NCI-H69 (cell line): ENCODE results near the gene SLC30A7.
"Not testable (repeated sequence)": the region's sequence is repeated elsewhere in the genome, so short reads cannot be mapped to it uniquely, and the experiment has no call there.

Source experiments
- DNase-seq: peaks from one replicate; lab custom pipeline; 2025; lab: John Stamatoyannopoulos, UW

Gene SLC30A7

DNA sequence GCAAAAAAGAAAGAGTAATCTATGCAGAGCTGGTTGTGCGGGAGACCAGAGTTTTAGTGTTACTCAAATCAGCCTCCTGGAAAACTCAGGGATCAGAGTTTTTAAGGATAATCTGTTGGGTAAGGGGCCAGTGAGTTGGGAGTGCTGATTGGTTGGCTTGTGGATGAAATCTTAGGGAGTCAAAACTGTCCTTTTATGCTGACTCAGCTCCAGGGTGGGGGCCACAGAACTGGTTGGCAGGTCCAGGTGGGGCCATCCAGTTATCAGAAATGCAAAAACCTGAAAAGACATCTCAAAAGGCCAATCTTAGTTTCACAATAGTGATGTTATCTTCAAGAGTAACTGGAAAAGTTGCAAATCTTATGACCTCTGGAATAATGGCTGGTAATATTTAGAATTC, 4.5 kb upstream of the SLC30A7 start:
- DNase-seq, result no peak

DNA sequence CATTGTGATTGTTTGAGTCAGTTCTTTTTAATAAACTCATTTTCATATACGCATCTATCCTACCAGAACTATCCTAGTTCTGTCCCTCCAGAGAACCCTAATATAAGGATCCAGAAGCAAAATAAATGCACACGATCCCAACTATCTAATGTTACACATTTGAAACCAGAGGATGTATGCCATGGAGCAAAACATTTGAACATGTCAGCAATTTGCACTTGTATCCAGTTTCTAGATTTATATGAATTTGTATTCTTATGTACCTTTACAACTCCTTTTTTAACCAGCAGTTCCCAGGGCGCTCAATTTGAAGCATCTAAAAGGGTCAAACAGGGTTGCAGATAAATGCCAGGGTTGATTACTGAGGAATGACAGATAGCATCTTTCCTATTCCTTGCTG, 3.3 kb upstream of the SLC30A7 start:
- no peak for DNase-seq

DNA sequence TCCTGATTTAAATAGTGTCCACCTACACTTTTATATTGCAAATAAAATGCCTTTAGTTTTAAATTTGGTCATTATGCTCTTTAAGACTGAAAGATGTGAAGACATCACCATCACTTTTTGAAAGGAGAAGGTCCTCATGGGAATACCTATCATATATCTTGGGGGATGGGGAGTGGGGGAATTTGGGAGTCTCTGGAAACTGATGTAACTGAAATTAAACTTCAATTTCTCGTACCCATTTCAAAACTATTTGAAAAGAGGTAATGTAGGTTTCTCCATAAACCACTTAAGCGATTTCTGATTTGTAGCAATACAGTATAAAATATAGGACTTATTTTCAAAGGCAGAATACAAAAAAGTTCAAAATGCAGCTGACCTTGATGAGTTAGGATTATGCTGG, 2.2 kb upstream of the SLC30A7 start:
- DNase-seq, result no peak

DNA sequence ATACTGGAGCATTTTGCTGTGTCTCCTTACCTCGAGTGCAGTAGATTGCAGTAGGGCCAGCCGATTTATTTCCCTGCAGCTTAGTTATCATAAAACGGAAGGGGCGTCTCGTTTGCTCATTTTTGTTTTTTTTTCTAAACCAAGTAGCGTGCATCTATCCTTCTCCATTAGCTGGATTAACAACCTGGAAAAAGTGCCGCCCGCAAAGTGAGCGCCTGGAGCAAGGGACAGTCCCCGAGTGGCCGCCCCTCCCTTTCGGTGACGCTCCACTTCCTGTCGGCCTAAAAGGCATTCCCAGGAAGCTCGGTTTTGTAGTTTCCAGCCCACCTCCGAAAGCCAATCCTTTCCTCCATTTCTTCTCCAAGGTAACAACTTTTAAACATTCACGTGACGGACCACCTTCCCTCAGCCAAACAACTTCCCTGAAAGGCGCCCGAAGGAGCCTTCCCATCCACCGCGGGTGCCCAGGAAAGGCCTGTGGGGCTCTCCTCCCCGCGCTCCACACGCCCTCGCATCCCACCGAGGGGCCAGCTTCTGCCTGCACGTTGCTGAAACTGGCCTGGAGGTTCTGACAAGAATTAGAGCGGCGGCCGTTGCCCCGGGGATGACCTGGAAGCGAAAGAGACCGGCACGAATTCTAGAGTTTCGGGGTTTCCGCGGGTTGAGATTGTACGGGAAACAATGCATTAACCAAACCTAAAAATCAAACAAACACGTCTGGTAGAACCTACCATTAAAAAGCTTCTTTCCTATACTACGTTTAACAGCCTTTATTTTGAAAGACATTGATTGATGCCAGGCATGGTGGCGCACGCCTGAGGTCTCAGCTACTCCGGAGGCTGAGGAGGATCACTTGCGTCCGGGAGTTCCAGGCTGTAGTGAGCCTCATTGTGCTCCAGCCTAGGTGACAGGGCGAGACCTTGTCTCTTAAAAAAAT, 1.0 kb upstream of the SLC30A7 start, which contains the start of gene EXTL2:
EXTL2 (minus strand) TSS at position 240 of the 937 bp plus-strand sequence. CDS start 6,085 bp downstream, outside the sequence.
- DNase-seq, result peak; percentile 94

DNA sequence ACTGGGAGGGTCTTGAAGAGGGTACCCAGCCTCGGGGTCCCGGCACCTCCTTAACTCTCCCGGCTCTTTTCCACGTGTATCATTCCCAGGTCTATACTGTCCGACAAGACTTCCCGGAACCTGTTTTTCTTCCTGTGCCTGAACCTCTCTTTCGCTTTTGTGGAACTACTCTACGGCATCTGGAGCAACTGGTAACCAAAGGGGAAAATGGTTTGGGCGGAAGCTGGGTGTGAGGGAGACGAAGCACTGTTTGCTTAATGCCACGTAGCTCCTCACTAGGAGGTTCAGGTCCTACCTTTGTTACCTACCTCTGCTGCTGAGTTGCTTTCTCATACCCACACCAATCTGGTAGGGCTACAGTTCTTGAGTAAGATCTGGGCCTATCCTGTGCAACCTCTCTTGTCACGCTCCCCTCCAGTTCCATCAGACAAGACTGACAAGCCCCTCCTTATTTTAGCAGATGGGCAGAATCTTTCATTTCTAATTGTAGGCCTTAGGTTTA, 642 bp downstream of the SLC30A7 start:
- peak; percentile 74 for DNase-seq

DNA sequence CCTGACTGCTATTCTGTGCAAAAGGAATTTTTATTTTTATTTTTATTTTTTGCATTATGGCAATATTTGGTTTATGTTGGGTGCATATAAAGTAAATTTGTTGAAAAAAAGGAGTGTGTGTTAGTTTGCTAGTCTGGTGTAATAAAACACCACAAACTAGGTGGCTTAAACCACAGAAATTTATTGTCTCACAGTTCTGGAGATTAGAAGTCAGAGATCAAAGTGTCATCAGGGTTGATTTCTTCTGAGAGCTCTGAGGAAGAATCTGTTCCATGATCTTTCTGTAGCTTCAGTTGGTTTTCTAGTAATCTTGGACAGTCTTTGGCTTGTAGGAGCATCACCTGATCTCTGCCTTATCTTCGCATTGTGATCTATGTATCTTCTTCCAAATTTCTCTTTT, 6.5 kb downstream of the SLC30A7 start:
- no peak for DNase-seq

DNA sequence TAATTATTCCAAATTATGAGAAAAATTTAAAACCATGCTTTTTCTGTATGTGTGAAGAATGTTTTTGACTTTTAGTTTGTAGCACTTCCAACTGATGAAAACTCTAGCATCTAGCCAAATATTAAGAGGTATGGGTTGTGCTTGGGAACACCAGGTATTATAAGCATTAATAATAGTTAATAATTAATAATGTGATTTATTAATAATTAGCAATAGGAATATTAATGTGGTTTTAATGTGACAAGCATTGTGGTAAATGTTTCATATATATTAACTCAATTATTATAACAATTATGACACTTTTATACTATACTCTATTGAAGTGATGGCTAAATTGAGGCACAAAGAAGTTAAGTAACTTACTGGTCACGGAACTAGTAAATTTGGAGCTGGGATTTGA, 7.9 kb downstream of the SLC30A7 start:
- no peak for DNase-seq

DNA sequence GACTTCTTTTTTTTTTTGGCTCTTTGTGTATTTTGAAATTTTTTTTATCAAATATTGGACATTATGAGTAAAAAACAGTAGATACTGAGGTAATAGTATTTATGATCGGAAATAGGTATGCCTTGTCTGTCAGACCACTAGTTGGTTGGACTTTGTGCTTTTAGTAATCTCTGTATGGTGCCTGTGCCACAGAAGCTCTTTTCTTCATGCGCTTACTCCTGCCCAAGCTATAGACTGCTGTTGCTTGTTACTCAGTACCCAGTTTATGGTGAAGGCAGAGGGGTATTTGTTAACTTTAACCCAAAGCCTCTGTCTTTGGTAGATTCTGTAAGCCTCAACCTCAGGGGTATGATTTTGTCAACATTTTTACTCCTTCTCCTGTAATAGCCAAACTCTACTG, 8.6 kb downstream of the SLC30A7 start:
- DNase-seq, result no peak

DNA sequence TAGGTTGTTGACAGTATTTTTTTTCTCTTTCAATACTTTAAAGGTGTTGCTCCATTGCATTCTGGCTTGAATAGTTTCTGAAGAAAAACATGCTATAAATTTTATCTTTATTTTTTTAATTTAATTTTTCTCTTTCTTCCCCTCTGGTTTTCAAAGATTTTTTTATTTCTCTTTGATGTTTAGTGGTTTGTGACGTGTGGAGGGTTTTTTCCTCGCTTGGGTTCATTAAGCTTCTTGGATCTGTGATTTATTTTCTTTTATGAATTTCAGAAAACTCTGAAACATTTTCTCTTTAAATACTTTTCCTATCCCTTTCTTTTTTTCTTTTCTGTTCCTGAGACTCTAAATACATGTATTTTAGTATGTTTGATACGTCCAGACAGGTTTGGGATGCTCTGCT, 9.3 kb downstream of the SLC30A7 start:
- no peak for DNase-seq

DNA sequence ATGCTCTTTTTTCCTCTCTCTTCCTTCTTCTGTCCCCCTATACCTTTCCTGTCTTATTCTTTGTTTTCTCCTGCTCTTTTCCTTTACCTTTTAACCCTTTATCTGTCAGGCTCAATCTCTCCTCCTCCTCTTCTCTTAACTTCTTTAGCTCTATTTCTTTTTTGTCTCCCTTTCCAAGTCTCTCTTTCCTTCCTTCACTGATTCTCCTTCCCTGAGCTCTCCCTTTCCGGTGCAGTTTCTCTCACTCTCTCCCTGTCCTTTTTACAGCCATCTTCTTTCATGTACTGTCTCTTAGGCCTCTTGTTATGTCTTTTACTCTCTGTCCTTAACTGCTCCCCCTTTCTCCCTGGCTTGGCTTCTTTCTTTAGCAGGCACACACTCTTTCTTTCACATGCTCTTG, 12.0 kb downstream of the SLC30A7 start:
- no peak for DNase-seq

DNA sequence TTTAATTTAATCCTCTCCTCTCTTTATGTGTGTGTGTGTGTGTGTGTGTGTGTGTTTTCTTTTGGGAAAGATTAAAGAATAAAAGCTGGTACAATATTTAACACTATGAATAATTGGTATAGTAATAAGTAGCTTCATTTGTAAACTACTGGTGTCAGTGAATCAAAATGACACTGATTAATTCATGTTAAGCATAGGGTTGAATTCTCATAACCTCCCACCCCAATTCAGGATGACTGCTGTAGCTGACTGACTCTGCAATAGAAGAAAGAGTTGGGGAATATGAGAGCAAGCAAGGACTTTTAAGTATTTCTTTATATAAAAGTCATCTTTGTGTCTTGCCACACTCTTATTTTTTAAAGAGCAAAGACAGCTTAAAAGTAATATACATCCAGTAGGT, 13.1 kb downstream of the SLC30A7 start:
- no peak for DNase-seq

DNA sequence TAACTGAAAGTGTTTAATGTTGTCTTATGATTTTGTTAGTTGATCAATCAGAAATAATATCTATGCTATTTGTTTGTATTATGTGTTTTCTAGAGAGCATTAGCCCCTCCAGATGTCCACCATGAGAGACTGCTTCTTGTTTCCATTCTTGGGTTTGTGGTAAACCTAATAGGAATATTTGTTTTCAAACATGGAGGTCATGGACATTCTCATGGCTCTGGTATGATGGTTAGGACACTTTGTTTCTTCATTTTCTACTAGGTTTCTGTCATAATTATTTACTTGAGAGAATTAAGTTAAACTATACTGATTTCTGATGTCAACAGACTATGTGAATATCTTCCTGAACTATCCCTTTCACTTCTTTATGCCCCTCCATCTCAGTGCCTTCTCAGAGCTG, 16.1 kb downstream of the SLC30A7 start:
- DNase-seq, result no peak

DNA sequence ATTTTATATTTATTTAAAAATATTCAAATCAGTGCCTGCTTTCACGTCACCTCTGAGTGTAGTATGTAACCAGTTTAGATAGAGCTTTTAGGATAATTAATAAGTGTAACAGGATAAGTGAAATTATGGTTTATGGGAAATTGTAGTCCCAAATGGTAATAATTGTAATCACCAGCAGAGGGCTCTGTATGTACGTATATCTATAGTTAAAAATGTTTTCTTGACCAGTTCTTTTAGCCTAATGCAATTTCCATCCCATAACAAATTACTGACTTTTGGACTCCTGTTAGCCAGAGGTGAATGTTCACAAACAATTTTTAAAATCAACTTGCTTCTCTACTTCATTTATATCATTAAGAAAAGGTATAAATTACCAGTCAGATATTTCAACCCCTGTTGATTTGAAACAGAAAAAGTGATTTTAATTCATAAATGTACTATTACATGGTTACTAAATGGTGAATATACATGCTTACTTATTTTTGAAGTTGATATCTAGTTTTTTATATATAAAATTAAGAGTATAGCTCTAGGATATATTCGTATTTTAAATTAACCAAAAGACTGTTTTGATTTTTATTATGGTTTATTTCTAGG, 25.3 kb downstream of the SLC30A7 start:
- DNase-seq, result peak; percentile 49

DNA sequence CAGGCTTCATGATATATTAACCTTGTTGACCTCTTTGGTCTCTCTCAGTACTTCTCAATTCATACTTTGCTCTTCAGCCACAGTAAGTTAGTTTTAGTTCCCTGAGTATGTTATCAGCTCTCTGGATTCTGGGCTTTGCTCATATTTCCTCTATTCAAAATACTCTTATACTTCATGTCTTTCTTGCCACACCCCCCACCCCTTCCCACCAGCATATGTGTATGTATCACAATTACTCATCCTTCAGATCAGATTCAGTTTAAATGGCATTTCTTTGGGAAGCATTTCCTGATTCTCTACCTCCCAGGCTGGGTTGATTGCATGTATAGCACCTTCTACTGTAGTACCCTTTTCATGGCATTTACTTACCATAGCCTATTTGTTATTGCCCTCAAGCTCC, 28.3 kb downstream of the SLC30A7 start:
- no peak for DNase-seq

DNA sequence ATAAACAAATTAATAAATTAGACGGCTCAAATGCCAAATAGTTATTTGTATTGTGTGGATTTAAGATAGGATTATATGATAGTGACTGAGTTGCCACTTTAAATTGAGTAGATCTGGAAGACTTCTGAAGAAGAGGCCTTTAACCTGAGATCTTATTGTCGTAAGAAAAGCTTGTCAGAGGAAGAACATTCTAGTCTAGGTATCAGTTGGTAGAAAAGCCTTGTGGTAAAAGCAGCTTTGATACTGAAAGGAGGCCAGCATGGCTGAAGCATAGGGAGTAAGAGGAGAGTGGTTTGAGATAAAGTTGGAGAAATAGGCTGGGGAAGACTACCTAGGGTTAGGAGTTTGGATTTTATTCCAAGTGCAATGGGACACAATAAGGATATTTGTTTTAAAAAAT, 29.1 kb downstream of the SLC30A7 start:
- DNase-seq, result no peak

DNA sequence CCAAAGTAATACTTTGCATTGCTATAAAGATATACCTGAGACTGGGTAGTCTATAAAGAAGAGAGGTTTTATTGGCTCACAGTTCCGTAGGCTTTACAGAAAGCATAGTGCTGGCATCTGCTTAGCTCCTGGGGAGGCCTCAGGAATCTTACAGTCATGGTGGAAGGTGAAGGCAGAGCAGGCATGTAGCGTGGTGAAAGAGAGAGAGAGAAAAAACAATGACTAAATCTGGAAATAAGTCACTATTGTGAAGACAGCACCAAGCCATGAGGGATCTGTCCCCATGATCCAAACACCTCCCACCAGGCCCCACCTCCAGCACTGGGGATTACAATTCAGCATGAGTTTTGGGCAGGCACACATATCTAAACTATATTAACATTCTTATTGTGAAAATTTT, 30.4 kb downstream of the SLC30A7 start:
- DNase-seq, result no peak

DNA sequence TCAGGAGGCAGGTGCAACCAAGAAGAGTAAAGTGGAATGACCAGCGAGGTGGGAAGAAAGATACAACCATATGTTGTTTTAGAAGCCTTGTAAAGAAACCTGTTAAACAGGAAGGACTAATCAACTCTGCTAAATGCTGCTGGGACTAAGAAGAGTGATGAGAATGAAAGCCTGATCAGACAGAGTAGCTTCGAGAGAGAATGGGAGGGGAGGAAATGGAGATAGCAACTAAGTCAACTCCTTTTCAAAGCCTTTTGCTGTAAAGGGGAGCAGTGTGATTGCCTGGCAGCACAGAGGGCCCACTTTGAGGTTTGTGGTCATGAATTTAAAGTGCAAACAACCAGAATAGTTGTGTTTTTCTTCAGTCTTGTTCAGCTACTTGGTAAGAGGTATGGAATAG, 31.4 kb downstream of the SLC30A7 start:
- DNase-seq, result no peak

DNA sequence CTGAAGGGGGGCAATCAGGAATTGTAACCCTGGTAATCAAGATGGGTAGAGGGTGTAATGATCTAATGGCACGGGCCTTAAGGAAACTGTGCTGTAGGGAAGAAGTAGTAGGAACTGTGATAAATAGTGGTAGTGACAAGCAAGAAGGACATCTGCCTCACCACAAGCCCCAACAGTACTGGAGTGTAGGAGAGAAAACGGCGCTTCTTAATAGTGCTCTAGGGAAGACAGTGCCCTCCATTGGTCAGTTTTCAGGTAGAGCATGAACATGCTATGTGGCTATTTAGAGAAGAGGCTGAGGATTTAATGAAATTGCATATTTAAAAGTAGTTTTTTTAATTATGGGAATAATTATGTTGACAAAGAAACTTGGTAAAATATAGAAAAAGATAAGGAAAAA, 32.2 kb downstream of the SLC30A7 start:
- peak; percentile 16 for DNase-seq

DNA sequence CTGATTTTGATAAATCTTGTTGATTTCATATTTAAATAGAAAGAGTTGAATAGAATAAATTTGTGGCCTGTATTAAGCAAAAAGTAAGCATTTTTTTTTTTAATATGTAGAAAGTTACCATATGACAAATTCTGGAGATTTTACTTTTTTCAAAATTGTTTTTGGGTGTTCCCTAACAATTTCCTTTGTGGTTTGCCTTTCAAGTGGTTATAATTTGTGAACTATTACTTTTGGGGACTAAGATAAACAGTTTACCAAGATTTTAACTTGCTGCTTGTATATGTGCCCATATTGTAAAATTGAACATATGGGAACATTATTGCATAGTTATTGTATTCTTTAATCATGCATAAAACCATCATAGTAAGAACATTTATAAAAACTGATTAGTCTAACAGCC, 34.6 kb downstream of the SLC30A7 start:
- DNase-seq, result no peak

DNA sequence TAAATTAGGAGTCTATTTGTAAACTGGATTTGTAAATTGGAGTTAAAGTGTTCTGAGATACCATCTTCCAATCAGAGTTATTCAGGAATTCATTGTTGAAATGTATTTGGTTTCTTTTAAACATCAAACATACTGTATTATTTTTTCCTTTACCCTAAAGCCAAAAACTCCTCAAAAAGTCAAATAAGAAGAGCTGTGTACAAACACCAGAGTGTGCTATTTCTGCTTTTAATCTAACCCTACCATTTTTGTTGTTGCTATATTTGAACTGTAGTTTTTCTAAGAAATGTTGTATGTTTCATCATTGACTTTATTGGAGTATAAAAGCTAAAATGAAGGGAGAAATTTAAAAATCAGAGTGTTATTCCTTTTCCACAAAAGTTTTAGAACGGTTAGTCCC, 35.8 kb downstream of the SLC30A7 start:
- DNase-seq, result no peak

DNA sequence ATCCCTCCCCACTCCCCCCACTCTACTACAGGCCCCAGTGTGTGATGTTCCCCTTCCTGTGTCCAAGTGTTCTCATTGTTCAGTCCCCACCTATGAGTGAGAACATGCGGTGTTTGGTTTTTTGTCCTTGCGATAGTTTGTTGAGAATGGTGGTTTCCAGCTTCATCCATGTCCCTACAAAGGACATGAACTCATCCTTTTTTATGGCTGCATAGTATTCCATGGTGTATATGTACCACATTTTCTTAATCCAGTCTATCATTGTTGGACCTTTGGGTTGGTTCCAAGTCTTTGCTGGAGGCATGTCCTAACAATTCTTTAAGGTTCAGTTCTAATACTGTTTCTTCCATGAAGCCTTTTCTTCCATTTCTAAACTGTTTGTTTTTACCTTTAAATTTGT, 37.7 kb downstream of the SLC30A7 start:
- not testable (repeated sequence) for DNase-seq

DNA sequence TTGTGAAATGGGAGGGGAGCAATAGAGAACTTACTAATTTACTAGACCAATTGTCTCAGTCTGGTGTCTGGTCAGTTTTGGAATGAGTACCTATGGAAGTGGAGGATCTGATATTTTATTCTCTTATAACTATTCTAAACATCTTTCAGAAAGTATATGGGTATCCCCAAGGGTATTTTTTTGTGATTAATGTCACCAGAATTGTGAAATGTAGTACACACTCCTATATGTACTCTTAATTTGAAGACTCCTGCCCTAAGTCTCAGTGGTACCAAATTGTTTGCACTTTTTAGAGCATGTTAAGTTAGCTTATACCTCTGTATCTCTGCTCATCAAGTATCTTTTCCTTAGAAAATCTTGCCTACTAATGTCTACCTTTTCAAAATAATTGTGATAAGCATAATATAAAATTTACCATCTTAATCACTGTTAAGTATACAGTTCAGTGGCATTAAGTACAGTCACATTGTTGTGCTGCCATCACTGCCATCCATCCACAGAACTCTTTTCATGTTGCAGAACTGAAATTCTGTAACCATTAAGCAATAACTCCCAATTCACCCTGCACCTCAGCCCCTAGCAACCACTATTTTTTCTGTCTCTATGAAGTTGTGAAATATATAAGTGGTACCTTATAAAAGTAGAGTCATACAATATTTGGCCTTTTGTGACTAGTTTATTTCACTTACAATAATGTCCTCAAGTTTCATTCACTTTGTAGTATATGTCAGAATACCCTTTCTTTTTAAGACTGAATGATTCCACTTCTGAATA, 40.5 kb downstream of the SLC30A7 start:
- DNase-seq, result no peak

DNA sequence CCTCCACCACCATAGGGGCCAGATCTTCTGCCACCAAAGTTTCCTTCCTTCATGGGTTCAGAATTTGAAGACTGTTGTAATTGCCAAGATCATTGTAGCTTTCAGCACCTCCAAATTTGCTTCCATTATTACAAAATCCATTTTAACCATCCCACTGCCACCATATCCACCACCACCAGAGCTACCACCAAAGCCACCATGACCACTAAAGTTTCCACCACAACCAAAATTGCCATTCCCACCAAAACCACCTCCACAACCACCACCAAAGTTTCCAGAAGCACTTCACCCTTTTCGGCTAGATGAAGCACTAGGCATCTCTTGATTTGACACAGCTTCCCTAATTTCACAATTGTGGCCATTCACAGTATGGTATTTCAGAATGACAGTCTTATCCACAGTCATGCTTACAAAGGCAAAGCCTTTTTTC, 45.2 kb downstream of the SLC30A7 start:
- no peak for DNase-seq
